ENCODE measurements around the gene CFAP45. TPM values are rescaled to one million over a fixed set of nuclear protein-coding genes. Genes with fewer than 3 reads are reported as not detected.

Gene CFAP45
- total RNA-seq, 1 donor from 2014 or later: 0.74 TPM

DNA sequence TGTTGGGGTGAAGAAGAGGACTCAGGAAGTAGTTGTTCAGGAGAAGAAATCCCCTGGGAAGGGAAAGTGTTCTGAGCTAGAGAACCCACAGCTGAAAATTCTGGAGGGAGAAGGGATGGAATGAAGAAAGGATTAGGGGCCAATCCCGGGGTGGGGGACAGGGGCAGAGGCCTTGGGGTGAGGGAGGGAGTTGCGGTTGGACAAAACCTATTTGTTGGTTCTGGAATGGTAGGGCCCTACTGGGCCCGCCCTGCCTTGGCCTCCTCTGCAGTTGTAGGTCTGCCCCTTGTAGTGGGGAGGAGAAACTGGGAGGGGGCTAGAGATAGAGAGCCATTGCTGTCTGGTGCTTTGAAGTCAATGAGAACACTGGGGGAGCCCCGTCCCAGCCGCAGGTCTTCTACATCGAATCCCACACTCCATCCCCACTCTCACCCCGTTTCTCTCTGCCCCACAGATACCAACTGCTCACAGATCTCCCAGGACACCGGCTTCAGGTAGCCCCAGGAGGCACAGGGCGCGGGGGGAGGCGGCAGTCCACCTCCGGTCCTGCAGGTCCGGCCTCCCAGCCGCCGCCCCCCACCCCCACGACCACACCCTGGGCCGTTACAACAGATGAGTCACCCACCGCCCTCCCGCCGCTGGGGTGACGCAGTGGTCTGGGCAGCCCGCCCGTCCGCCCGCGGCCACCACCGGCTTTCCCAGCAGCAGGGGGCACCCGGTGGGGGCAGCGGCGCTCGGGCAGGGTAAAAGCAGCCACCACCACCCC is 24.2 kb upstream of the CFAP45 start:
- no peaks in the 10 kb centered on the region for H3K27me3 Mint-ChIP-seq
- peak overlapping the region; percentile 94 for H3K4me3 Mint-ChIP-seq (ENCODE audit: low read depth)
- H3K4me1 Mint-ChIP-seq (ENCODE audit: low read depth): peaks cover 38% of the 10 kb centered on the region
- DNase-seq (ENCODE audit: low spot score, unreplicated experiment): peak; percentile 42
- peak overlapping the region; percentile 97 for H3K27ac Mint-ChIP-seq
- no peaks in the 10 kb centered on the region for H3K9me3 Mint-ChIP-seq (ENCODE audit: low read depth)
- H3K36me3 Mint-ChIP-seq (ENCODE audit: insufficient read depth): peaks cover 20% of the 10 kb centered on the region
- TF ChIP-seq, protein P1, sequence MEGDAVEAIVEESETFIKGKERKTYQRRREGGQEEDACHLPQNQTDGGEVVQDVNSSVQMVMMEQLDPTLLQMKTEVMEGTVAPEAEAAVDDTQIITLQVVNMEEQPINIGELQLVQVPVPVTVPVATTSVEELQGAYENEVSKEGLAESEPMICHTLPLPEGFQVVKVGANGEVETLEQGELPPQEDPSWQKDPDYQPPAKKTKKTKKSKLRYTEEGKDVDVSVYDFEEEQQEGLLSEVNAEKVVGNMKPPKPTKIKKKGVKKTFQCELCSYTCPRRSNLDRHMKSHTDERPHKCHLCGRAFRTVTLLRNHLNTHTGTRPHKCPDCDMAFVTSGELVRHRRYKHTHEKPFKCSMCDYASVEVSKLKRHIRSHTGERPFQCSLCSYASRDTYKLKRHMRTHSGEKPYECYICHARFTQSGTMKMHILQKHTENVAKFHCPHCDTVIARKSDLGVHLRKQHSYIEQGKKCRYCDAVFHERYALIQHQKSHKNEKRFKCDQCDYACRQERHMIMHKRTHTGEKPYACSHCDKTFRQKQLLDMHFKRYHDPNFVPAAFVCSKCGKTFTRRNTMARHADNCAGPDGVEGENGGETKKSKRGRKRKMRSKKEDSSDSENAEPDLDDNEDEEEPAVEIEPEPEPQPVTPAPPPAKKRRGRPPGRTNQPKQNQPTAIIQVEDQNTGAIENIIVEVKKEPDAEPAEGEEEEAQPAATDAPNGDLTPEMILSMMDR (IDR thresholded peaks at IDR 0.05; ENCODE audit: unreplicated experiment): no peak

GRCh38 chr1:159923203-159924024 is 23.4 kb upstream of the CFAP45 start:
- H3K4me3 Mint-ChIP-seq (ENCODE audit: low read depth): peak overlapping the region; percentile 94
- TF ChIP-seq, protein P1 (IDR thresholded peaks at IDR 0.05; ENCODE audit: unreplicated experiment): no peak
- no peaks in the 10 kb centered on the region for H3K27me3 Mint-ChIP-seq
- peak overlapping the region; percentile 95 for H3K27ac Mint-ChIP-seq
- no peaks in the 10 kb centered on the region for H3K9me3 Mint-ChIP-seq (ENCODE audit: low read depth)
- peak; percentile 39 for DNase-seq (ENCODE audit: low spot score, unreplicated experiment)
- H3K4me1 Mint-ChIP-seq (ENCODE audit: low read depth): peaks cover 38% of the 10 kb centered on the region
- peaks cover 18% of the 10 kb centered on the region for H3K36me3 Mint-ChIP-seq (ENCODE audit: insufficient read depth)

DNA sequence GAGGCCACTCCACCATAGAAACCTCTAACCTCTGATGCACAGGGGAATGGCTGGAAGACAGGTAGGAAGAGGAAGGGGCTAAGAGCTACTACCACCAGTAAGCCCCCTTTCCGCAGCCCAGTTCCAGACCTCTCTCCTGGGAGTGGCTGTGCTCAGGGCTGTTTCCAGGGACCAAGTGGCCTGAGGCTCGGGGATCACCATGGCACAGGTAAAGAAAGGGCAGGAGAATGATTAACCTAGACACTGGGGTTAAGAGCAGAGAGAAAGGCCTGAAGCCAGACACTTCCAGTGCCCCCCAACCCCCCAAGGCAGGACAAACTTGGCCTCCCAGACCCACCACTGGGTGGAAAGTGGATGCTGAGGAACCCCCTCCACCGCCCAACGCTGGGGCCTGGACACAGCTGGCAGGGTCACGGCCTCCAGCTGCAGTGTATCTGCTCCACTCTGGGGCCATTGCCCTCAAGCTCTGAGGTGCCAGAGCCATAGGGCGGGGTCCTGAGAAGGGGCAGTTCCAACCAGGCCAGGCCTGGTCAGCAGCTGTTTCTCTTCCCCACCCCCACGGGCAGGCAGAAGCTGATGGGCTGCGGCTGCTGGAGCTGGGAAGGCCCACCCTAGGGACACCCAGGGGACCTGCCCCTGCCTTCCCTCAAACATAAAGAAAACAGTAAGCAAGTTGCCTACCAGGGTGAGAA is 22.7 kb upstream of the CFAP45 start:
- Mint-ChIP-seq H3K27me3 (no peaks in the 10 kb centered on the region), H3K4me3 (ENCODE audit: low read depth) (peak overlapping the region; percentile 94), H3K4me1 (ENCODE audit: low read depth) (peaks cover 44% of the 10 kb centered on the region), H3K9me3 (ENCODE audit: low read depth) (no peaks in the 10 kb centered on the region), H3K36me3 (ENCODE audit: insufficient read depth) (peaks cover 25% of the 10 kb centered on the region), H3K27ac (peak overlapping the region; percentile 95)
- DNase-seq (ENCODE audit: low spot score, unreplicated experiment): no peak
- TF ChIP-seq, protein P1 (IDR thresholded peaks at IDR 0.05; ENCODE audit: unreplicated experiment): no peak

GRCh38 chr1:159921700-159922504 is 21.9 kb upstream of the CFAP45 start:
- H3K4me3 Mint-ChIP-seq (ENCODE audit: low read depth): peak overlapping the region; percentile 94
- no peak overlapping the region for H3K27ac Mint-ChIP-seq
- H3K9me3 Mint-ChIP-seq (ENCODE audit: low read depth): no peaks in the 10 kb centered on the region
- peaks cover 24% of the 10 kb centered on the region for H3K36me3 Mint-ChIP-seq (ENCODE audit: insufficient read depth)
- H3K4me1 Mint-ChIP-seq (ENCODE audit: low read depth): peaks cover 48% of the 10 kb centered on the region
- DNase-seq (ENCODE audit: low spot score, unreplicated experiment): no peak
- H3K27me3 Mint-ChIP-seq: no peaks in the 10 kb centered on the region
- TF ChIP-seq, protein P1 (IDR thresholded peaks at IDR 0.05; ENCODE audit: unreplicated experiment): no peak
